HG03469 (cell line): ENCODE data around the gene MGLL.

Experiments
- ATAC-seq: cut with Tn5 transposase; IDR thresholded peaks from one replicate; pipeline ENCODE4 v1.9.1; 2021; ENCODE audit warnings: mild to moderate bottlenecking, moderate library complexity, moderate number of reproducible peaks; ENCODE audit not compliant: unreplicated experiment

The MGLL gene

DNA sequence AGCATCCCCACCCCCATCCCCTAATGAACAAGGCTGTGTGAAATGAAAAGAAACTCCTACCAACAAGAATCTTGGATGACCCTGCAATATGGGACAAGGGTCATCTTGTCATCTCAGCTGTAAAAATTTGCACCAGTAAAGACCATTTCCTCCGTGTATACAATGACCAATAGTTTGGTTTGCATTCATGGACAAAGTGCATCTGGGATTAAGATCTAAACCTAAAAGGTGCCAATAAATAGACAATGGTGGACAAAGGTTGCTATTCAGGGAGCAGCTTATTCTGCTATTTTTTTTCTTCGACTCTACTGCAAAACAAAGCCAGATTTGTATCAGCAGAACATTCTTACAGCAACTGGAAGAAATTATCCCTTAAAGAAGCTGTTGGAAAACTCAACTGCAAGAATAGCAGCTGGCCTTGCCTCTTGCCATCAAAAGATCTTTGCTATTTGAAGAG lies 8.0 kb downstream of the MGLL start:
- no peak for ATAC-seq

DNA sequence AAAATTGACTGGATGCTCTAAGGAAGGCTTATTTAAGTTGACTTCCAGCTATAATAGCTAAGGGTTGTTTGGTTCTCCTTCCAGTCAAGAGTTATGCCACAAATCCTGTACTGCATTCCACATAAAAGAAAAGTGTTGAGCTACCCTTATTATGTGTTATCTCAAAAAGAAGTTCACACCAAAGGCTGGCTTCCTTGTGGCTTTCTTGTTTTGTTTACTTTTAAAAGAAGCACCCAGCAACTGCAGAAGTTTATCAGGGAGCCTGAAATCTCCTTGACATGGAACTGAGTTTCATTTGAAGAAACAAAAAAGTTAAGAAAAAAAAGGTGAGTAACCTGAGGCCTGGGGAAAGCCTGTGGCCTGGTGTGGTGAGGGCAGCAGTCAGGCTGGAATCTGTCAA lies 10.2 kb downstream of the MGLL start:
- ATAC-seq = no peak

DNA sequence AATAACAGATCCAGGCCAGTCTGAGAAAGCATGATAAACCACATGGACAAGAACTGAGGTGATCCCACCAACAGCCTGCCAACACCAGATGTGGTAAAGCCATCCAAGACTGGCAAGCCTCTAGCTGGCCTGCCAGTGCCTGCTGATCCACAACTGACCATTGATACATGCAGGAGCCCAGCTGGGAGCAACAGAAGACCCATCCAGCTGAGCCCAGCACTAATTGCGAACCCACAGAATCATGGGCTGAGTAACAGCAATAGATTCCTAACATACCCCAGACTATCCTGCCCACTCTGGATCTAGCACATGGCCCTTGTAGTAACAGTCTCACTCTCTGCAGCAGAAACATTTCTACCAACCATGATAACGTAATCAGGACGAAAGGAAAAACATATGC lies 10.6 kb downstream of the MGLL start:
- no peak for ATAC-seq

DNA sequence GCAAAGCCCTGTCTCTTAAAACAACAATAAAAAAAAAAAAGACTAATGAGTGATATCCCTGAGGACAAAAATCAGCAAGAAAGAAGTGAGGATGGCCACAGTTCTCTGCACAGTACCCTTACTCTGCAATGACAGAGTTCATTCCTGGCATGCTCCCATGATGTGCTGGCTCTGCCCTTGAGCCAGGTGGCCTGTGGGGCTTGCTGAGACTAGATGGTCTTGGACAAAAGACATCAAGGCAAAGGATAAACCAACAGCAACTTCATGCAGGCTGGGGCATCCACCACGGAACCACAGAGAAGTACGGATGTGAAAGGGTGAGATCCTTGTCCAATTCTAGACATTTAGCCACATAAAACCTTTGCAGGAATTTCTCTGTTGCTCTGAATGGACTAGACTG lies 12.7 kb downstream of the MGLL start:
- ATAC-seq = no peak

DNA sequence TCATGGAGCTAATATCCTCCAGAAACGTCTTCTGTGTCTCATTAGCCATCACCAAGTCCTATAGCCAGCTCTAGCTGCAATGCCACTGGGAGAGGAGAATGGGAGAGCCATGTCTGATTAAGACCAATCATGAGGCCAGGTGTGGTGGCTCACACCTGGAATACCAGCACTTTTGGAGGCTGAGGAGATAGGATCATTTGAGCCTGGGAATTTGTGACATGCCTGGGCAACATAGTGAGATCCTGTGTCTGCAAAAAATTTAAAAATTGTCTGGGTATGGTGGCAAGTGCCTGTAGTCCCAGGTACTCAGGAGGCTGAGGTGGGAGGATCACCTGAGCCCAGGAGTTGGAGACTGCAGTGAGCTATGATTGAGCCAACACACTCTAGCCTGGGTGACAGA lies 13.1 kb downstream of the MGLL start:
- no peak for ATAC-seq

DNA sequence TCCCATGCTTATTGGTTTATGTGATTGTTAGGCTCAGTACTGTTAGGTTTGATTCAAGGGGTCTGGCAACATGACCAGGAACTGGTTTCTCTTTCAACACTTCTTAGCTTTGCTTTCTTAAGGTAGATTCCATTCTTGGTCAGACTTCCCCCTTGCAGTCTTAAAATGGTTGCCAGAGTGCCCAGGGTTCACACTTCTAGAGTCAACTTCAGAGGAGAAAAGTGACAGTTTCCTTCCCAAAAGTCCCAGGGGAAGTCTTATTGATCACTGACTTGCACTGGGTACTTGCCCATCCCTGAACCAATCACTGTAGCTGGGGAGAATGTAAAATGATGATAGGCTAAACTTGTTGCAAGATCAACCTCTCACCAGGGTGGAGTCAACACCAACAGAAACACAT lies 14.1 kb downstream of the MGLL start:
- ATAC-seq = no peak

DNA sequence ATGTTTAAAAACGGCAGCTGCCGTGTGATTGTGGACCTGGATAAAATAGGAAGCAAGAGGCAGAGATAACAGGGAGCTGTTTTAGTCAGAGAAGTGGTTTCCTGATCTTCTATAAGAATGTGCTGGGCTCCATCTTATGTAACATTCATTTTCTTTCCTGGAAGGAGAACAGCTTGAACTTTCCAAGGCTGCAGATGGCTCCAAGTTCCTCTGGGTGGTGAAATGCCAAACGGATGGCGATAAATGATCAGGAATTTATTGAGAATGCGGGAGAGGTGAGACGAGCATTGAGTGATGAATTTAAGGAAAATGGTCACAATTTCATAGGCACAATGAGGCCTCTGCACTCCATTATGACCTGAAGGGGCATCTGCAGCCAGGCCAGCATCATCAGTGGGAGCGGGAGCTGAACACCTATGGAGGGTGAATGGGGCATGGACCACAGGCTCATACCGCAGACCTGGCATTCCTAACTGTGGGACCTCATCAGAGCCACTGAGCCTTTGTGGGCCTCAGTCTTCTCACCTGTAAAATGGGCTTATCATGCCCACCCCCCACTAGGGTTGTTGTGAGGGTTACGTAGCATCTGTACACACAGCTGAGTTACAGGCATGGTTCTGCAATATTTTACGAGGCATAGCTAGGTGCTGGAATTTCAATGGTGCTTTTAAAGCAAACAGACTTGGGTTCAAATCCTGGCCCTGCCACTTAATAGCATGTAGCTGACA lies 17.1 kb downstream of the MGLL start:
- ATAC-seq = no peak

DNA sequence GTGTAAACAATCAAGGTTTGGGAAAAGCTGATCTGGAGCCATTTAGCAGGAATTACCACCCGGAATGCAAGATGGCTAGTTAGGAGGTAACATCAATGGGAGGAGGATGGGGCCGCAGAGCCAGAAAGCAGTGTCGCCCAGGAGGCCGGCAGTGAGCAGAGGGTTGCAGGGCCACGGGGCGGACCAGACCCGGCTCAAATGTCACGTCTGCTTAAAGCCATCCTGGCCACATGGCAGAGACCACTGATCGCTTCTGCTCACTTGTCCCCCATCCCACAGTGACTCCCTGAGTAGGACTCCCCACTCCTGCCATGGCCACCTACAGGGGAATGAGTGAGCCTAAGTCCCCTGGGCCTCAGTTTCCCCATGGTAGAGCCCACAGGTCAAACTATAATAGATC lies 18.2 kb downstream of the MGLL start:
- no peak for ATAC-seq

DNA sequence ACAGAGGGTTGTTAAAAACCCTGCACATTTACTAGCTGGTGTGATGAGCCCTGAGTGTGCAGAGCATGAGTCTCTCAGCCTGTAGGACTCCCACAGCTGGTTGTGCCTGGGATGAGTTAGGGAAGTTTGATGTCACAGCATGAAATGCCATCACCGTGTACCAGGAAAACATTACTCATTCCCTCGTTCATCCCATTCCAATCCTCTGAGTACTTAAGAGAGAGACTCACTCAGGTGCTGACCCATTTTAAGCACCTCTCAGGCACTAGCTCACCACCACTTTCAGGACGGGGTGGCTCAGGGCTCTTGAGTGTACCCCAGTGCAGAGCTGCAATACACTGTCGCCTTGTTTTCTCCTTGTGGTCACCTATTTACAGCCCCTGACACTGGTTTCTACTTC lies 18.7 kb downstream of the MGLL start:
- no peak for ATAC-seq

DNA sequence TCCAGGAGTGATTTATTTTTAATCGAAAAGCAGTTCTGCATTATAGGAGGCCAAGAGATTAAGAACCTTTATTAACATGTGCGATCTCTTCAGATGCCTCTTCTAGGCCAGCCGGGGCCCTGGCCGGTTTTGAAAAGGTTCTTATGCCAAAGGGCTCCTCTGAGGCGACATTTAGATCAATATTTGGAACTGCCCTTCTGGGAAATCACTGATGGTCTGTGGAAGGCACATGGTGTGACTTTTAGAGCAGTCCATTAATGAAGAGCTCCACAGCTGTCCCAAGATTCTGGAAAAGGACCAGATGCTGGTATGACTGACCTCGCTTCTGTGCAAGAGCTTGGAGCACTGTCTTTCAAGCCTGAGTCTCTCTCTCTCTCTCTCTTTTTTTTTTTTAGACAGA lies 19.7 kb downstream of the MGLL start:
- no peak for ATAC-seq

- ATAC-seq = no peak
Measured at GRCh38 chr3:127801731-127802313, 20.5 kb downstream of the MGLL start.

- no peak for ATAC-seq
Measured at GRCh38 chr3:127800508-127800907, 21.8 kb downstream of the MGLL start.

DNA sequence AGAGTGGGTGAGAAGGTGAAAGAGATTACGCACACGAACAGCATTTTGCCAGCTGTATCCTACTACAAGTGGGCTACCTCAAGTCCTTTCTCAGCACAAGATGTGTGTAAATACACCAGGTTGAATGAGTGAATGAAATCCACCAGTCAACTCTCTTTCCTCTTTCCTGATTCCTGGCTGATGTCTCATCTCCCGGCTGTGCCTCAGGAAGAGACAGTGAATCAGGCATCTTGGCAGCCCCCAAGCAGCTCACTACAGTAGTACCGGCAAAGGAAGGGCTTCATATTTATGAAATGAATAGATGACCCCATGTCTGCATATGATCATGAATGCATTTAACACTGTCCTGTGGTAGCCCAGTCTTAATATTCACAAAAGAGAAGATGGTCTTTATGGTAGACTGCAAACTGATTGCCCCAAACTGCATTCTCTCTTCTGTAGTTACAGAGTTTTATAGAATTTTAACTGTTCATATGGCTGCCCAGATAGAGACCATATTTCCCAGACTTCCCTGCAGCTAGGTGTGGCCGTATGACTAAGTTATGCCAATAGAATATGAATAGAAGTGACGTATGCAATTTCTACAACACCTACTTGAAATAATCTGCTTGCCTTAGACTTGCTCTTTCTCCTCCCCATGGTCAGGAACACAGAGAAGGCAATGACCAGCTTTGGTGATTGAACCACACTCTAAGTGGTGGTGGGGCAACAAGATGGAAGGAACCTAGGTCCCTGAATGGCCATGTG lies 22.7 kb downstream of the MGLL start:
- ATAC-seq = no peak

GRCh38 chr3:127798716-127799115 lies 23.6 kb downstream of the MGLL start:
- ATAC-seq = no peak

DNA sequence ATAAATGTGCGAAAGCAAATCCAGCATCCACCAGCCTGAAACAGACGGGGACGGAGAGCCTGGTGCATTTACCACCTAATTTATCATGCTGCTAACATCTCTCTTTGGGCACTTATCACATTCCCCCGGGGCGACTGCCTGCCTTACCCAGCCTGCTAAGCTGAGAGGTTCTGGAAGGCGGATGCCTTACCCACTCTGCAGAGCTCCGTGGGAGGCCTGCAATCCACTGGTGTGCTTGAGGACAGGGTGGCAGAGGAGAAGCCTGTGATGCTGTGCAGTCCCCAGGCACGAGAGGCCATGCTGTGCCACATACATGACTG lies 25.5 kb downstream of the MGLL start:
- ATAC-seq = no peak

DNA sequence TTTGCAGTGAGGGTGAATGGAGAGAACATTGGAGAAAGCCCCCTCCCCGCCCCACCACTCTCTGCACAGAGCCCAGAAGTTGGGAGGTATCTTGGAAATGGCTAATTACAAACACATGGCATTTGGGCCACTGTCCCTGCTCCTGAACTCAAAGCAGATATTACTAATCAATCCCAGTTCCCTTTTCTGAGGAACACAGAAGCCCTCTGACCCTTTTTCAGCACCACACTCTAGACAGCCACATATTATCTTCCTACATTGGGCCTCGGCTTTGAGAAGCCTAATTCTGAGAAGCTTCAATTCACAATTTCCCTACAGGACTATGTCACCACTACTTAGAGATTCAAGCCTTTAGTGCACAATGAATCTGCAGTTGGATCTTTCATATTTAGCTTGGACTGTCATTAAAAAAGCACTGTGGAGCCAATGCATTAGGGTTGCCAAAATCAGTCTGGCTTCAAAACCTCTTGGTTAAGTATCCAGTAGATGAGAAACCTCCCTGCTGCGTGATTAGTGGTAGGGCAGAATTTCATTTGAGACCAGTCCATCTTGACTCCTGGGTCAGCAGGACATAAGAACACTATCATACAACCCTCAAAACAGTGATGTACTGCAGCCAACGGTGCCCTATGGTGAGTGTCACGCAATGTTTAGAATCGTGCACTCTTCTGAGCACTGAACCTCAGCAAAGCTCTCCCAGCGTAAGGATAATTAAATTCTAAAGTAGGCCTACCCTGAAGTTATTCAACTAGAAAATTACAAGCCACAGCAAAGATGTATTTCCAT lies 26.1 kb downstream of the MGLL start:
- no peak for ATAC-seq

- no peak for ATAC-seq
Measured at GRCh38 chr3:127794972-127795371, 27.3 kb downstream of the MGLL start.

DNA sequence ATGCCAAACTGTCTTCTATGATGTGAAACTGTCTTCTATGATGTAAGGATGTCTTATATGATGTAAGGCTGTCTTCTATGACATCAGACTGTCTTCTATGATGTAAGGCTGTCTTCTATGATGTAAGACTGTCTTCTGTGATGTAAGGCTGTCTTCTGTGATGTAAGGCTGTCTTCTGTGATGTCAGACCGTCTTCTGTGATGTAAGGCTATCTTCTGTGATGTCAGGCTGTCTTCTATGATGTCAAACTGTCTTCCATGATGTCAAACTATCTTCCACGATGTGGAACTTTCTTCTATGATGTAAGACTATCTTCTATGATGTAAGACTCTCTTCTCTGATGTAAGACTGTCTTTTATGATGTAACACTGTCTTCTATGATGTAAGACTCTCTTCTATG lies 27.9 kb downstream of the MGLL start:
- no peak for ATAC-seq

DNA sequence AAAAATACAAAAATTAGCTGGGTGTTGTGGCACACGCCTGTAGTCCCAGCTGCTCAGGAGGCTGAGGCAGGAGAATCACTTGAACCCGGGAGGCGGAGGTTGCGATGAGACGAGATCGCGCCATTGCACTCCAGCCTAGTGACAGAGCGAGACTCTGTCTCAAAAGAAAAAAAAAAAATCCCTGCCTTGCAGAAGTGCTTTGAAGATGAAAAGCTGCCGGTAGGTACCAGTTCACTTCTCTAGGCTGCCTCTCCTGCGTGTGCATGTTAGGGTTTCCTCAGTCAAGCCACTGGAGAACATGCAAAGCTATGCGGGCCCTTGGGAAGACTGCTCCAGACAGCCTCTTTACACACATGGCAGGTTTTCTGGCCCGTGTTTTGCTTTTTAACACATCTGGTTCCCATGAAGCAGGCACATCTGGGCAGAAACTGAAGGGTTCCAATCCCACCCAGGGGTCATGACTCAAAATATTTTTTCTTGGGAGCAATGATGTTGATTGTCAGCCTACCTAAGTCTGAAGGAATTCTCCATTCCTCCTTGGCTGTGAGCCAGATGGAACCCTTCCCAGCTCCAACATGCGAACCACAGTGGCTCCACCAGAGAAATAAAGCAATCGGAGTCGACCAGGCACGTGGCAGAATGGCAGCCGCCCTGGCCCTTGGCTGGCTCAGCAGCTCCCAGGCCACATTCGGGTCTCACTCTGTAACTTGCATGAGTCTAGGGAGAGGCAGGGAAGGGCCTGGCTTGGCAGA lies 29.6 kb downstream of the MGLL start:
- no peak for ATAC-seq

- peak; percentile 69 for ATAC-seq
Measured at GRCh38 chr3:127791221-127791913, 30.9 kb downstream of the MGLL start.
